Ovary (tissue), 9 donors: Measurements from ENCODE around the gene S100A5. TPM values are rescaled to one million over a fixed set of nuclear protein-coding genes. Genes with fewer than 3 reads are reported as not detected.
"Not testable (repeated sequence)": the region's sequence is repeated elsewhere in the genome, so short reads cannot be mapped to it uniquely, and the experiment has no call there.

Source experiments
- DNase-seq, 5 donors: peaks; one replicate each; pipeline ENCODE4 v3.0.0-alpha.2; 2019 to 2020
- H3K27ac ChIP-seq, 2 donors: fragments of 200-600 bp; one replicate each; pipeline versions ENCODE4 v1.5.1 to v1.8.0; 2019 to 2022
- H3K27me3 ChIP-seq: fragments of 200-600 bp; one replicate; pipeline ENCODE4 v1.8.0; 2022
- H3K36me3 ChIP-seq: fragments of 200-600 bp; sonication (generic); one replicate; pipeline ENCODE4 v1.5.1; 2019
- H3K4me1 ChIP-seq: one replicate; pipeline ENCODE4 v1.8.1; 2013; ENCODE audit warnings: mild to moderate bottlenecking, moderate library complexity; ENCODE audit not compliant: insufficient read depth
- H3K4me3 ChIP-seq: fragments of 200-600 bp; sonication (generic); one replicate; pipeline ENCODE4 v1.5.1; 2017
- H3K9me3 ChIP-seq, 2 donors: fragments of 200-600 bp in 1 of 2; sonication (generic) in 1 of 2; one replicate each; pipeline versions ENCODE4 v1.5.1 to v1.8.1; 2013 to 2019; ENCODE audit warnings: mild to moderate bottlenecking in 1 of 2, moderate library complexity in 1 of 2
- CTCF ChIP-seq, 3 donors: fragments of 450-650 bp in 2 of 3; fragments of 200-600 bp in 1 of 3; IDR thresholded peaks; one replicate each; pipeline versions ENCODE4 v1.5.1 to v1.8.0; 2016 to 2022; ENCODE audit warnings: antibody characterized with exemption in 3 of 3, mild to moderate bottlenecking in 1 of 3
- EP300 ChIP-seq: sonication (generic); formaldehyde crosslinking; IDR thresholded peaks from one replicate; pipeline ENCODE4 v1.6.1; 2017; ENCODE audit warnings: antibody characterized with exemption
- POLR2A ChIP-seq: fragments of 450-650 bp; IDR thresholded peaks from one replicate; pipeline ENCODE4 v1.6.1; 2017; ENCODE audit warnings: antibody characterized with exemption, mild to moderate bottlenecking, moderate library complexity
- WGBS, 3 donors: extraction: QIAGEN DNeasy Blood & Tissue Kit in 1 of 3; methylation state at CpG; one replicate each; pipeline versions ENCODE4 v1.1.5 to v1.1.7; 2013 to 2017; 5-methylcytosine and 5-hydroxymethylcytosine counted together
- intact Hi-C, 4 donors: fragments of 100-400 bp; cut with DNase I; formaldehyde crosslinking; loops; one replicate each; pipeline versions ENCODE4 v1.11.0 to v1.15.1; 2022 to 2023
- polyA plus RNA-seq, 2 donors: library from polyadenylated mRNA; stranded (reverse); fragments of 200-250 nt in 1 of 2; fragments of 350-450 nt in 1 of 2; fragmentation: Illumina TruSeq in 1 of 2; extraction: RNeasy Lipid Tissue Mini Kit (QIAGEN cat#74804) in 1 of 2; gene quantifications; one replicate each; pipeline ENCODE4 v1.2.3, GENCODE V29; 2013 to 2014
- total RNA-seq, 7 donors: library from RNA; depleted of rRNA in 2 of 7; stranded (reverse); fragments of >200 nt in 2 of 7; fragmentation: NEBNext Ultra II Directional in 3 of 7; extraction: Animal tissue kit (Norgen Biotek cat#: 25700) in 3 of 7; gene quantifications; one replicate each; pipeline versions ENCODE4 v1.1.0 to v1.2.4, GENCODE V29; 2016 to 2023
- donor health status: DM: no; HTN: no; CAD: no; lungs with moderate emphysema.
- donor health status: DM: no; HTN: no; CAD: no.
- donor health status: Bipolar disorder and iron deficiency.
- donor health status: DM: yes; HTN: yes; CAD: no.
- donor health status: DM: no; HTN: no; CAD: no.
- donor health status: DM: yes; HTN: yes; CAD: no.

The S100A5 gene
- total and polyA plus RNA-seq, 9 donors: not detected

- TF ChIP-seq EP300: no peak
- no peak for TF ChIP-seq CTCF (IDR thresholded peaks at IDR 0.05)
- TF ChIP-seq POLR2A: no peak
- intact Hi-C loops: loop anchor here (1.0 to 10.0 kb wide), 5 partner anchors 29 to 213 kb away; partner anchors contain the start of gene S100A9 (in 1 of the 4)
These were observed 25.0 kb upstream of the S100A5 start, which contains the start of gene S100A2 for GRCh38 chr1:153565529-153566374. Gene S100A2, minus strand, starts transcription at chr1:153565844. Its CDS starts 1,967 bp downstream, at chr1:153563877.

GRCh38 chr1:153563991-153564390, 23.3 kb upstream of the S100A5 start:
- H3K9me3 ChIP-seq: no peaks in the 10 kb centered on the region
- H3K4me3 ChIP-seq: no peak overlapping the region
- intact Hi-C loops: loop anchor here in 1 of 4 donors (5.0 to 10.0 kb wide), 2 partner anchors 52 to 209 kb away; partner anchors contain the start of gene S100A9
- peak in 1 of 5 donors; percentile 22 for DNase-seq
- WGBS, 3 donors: 85 to 93% (median 86%) methylated on average over 5 to 7 of the region's 7 CpGs
- no peaks in the 10 kb centered on the region for H3K27me3 ChIP-seq
- H3K4me1 ChIP-seq: peaks cover 20% of the 10 kb centered on the region
- H3K27ac ChIP-seq: no peak overlapping the region
- H3K36me3 ChIP-seq: no peaks in the 10 kb centered on the region
- TF ChIP-seq CTCF (IDR thresholded peaks at IDR 0.05): no peak
- no peak for TF ChIP-seq POLR2A
- no peak for TF ChIP-seq EP300

More at GRCh38 chr1:153565529-153566374, 25.0 kb upstream of the S100A5 start, which contains the start of gene S100A2:
- H3K4me3 ChIP-seq: no peak within 1 kb of the TSS
- peak within 1 kb of the TSS; percentile 83 to 90 for H3K27ac ChIP-seq
- peak; percentile 63 to 71 (median 69) for DNase-seq
- WGBS, 3 donors: 49 to 53% (median 52%) methylated on average over 8 of the region's 8 CpGs
- H3K36me3 ChIP-seq: no peaks in the 10 kb centered on the region
- no peaks in the 10 kb centered on the region for H3K9me3 ChIP-seq
- H3K27me3 ChIP-seq: no peaks in the 10 kb centered on the region
- H3K4me1 ChIP-seq: peaks cover 18% of the 10 kb centered on the region

DNA sequence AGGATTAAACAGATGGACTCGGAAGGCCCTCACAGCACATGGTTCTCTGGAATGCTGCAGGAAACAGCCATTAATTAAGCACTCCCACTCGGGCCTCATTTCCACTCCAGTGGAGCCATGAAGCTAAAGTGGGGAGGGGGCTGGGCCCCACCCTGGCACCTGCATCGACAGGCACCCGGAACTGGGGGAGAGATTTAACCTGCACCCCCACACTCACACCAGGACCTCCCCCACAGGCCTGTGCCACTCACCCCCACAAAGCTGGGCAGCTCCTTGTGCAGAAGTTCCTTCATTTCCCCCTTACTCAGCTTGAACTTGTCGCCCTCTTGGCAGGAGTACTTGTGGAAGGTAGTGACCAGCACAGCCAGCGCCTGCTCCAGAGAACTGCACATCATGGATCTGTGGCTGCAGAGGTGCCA, 22.8 kb upstream of the S100A5 start:
- Histone ChIP-seq H3K9me3 (no peaks in the 10 kb centered on the region), H3K27ac (no peak overlapping the region), H3K36me3 (no peaks in the 10 kb centered on the region), H3K4me1 (peaks cover 20% of the 10 kb centered on the region), H3K4me3 (no peak overlapping the region), H3K27me3 (no peaks in the 10 kb centered on the region)
- intact Hi-C loops: loop anchor here in 1 of 4 donors (5.0 to 10.0 kb wide), 2 partner anchors 51 to 209 kb away; partner anchors contain the start of gene S100A9
- WGBS, 3 donors: 66 to 69% (median 66%) methylated on average over 6 of the region's 6 CpGs
- peak in 1 of 5 donors; percentile 22 for DNase-seq
- TF ChIP-seq POLR2A: no peak
- no peak for TF ChIP-seq EP300
- TF ChIP-seq CTCF (IDR thresholded peaks at IDR 0.05): no peak

- DNase-seq: peak in 1 of 5 donors; percentile 4
- H3K27ac ChIP-seq: not testable (repeated sequence)
- WGBS, 3 donors: 90 to 92% (median 91%) methylated on average over 3 of the region's 3 CpGs
These were observed 21.3 kb upstream of the S100A5 start for GRCh38 chr1:153562021-153562420.

More at GRCh38 chr1:153562021-153562420, 21.3 kb upstream of the S100A5 start:
- not testable (repeated sequence) for H3K4me3 ChIP-seq, H3K27me3 ChIP-seq, H3K36me3 ChIP-seq, H3K9me3 ChIP-seq
- intact Hi-C loops: loop anchor here in 1 of 4 donors (5.0 to 10.0 kb wide), 2 partner anchors 50 to 207 kb away; partner anchors contain the start of gene S100A9
- H3K4me1 ChIP-seq: peaks cover 20% of the 10 kb centered on the region
